ENCODE results near the gene JAK1.

GRCh38 chr1:64877151-64877550 is 89.2 kb downstream of the JAK1 start:
- TF ChIP-seq CTCF (IDR thresholded peaks at IDR 0.05) (no peak), POLR2A (IDR thresholded peaks at IDR 0.05) (no peak), POLR2AphosphoS5 (IDR thresholded peaks at IDR 0.05) (no peak), EP300 (IDR thresholded peaks at IDR 0.05) (no peak)
